NCI-H2196 treated with DMSO at 0.1 percent for 48 hours (cell line): Measurements from ENCODE around the gene CEP295NL.
A peak's percentile ranks its signal among the peaks of the same experiment; 100 is the strongest.
"Not testable (repeated sequence)": the region's sequence is repeated elsewhere in the genome, so short reads cannot be mapped to it uniquely, and the experiment has no call there.

Source experiments
- DNase-seq: peaks from one replicate; lab custom pipeline; 2025; ENCODE audit not compliant: unreplicated experiment; lab: John Stamatoyannopoulos, UW

The CEP295NL gene

GRCh38 chr17:78910497-78911284, 7.7 kb upstream of the CEP295NL start:
- no peak for DNase-seq

GRCh38 chr17:78908426-78908825, 5.4 kb upstream of the CEP295NL start:
- DNase-seq: peak; percentile 37

DNA sequence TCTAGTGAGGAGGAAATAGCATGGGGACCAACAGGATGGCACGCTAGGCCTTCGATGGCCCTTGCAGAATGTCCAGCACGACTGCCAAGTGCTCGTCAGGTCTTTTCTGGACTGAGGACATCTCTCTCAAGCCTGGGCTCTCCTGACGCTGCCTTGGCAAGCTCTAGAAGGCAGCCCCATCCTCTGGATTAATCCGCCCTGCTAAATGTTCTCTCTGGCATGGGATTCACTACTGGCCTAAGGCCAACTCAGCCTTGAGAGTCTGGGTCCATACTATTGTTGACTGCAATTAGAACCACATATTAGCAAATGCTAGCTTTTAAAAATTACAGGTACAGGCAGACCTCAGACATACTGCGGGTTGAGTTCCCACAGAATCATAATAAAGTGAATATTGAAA, 2.5 kb upstream of the CEP295NL start:
- no peak for DNase-seq

GRCh38 chr17:78905116-78905515, 2.1 kb upstream of the CEP295NL start:
- no peak for DNase-seq

GRCh38 chr17:78904371-78904770, 1.4 kb upstream of the CEP295NL start:
- no peak for DNase-seq

DNA sequence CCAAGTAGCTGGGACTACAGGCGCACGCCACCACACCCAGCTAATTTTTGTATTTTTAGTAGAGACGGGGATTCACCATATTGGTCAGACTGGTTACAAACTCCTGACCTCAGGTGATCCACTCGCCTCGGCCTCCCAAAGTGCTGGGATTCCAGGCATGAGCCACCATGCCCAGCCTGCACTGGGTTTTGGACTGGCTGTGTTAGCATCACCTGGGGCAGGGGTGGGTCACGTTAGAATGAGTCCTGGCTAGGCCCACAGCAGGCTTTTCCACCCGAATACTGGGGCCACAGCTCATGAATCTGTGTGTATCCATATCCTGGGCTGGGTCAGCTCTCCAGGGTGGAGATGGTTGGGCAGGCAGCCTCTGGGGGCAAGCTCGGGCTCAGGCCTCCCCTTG, 770 bp downstream of the CEP295NL start:
- not testable (repeated sequence) for DNase-seq

DNA sequence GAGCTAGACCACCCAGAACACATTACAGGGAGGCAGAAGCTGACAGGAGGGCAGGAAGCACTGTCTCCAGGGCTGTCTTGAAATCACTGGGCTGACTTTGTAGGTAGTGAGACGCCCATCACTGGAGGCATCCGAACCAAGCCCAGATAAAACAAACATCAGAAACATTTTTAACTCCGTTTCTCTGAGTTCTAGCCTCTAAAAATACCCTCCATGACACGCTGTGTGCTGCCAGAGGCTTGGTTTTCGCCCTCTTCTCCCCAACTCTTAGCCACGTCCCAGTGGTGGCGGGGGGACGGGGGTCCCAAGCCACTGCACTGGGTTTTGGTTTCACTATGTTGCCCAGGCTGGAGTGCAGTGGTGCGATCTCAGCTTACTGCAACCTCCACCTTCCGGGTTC, 1.2 kb downstream of the CEP295NL start:
- DNase-seq: no peak

- DNase-seq: no peak
Measured at GRCh38 chr17:78900816-78901215, 2.2 kb downstream of the CEP295NL start.

- no peak for DNase-seq
Measured at GRCh38 chr17:78899361-78900260, 3.4 kb downstream of the CEP295NL start.

DNA sequence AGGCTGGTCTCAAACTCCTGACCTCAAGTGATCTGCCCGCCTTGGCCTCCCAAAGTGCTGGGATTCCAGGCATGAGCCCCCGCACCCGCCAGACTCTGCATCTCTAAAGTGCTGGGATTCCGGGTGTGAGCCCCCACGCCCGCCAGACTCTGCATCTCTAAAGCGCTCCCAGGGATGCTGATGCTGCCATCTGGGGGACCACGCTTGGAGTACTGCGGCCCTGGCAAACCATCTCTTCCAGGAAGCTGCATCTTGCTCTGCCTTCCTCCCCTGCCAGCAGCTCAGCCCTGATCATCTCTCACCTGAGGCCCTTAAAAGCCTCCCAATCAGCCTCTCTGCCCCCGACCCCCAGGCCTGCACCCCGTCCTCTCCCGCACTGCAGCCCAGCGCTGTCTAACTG, 4.1 kb downstream of the CEP295NL start:
- no peak for DNase-seq

DNA sequence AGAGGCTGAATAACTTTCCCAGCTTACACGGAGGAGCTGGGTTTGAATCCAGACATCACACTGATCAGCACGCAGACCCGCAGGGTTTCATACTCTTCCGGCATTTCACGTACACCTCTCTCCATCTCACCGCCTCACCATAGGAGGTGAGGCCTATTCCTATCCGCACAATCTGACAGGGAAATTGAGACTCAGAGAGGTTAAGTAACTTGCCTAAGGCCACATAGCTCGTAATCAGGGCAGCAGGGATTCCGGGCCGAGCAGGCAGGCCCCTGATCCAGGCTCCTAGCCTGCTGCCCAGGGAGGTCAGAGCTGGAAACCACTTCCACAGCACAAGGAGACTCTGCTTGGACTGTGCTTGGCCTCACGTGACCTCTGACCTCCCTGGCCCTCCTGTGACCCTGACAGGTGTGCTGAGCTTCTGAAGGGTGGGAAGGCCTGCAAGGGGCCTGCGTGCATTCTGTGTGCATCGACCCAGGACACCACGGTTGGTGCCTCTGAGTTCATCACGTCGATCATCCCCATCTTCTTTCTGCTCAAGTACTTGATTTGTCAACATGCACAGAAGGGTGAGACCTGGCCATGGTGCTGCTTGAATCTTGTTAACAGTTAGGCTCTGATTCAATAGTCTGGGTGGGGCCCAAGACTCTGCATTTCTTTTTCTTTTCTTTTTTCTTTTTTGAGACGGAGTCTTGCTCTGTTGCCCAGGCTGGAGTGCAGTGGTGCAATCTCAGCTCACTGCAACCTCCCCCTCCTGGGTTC, 4.7 kb downstream of the CEP295NL start:
- DNase-seq: no peak

- DNase-seq: no peak
Measured at GRCh38 chr17:78897664-78898047, 5.3 kb downstream of the CEP295NL start.

GRCh38 chr17:78896834-78897663, 6.0 kb downstream of the CEP295NL start:
- no peak for DNase-seq

- no peak for DNase-seq
Measured at GRCh38 chr17:78896091-78896833, 6.7 kb downstream of the CEP295NL start.

GRCh38 chr17:78895322-78895721, 7.7 kb downstream of the CEP295NL start:
- no peak for DNase-seq

DNA sequence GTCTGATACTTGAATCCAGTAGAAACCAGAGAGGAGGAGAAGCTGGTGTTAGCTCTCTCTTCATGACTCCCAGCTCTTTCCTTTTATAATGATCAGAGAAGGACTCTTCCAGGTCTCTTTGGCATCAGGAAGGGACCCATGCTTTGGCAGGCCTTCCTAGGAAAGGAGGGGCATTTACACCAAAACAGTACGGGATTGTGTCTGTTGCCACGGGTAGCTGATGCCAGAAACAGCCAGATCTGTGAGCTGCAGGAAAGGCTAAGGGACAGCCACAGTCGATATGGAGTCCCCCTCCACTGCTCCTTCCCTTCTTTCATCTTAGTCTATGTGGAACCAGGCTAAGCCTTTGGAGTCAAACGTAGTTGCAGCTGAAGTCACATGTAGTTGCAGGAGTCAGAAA, 9.3 kb downstream of the CEP295NL start:
- DNase-seq: no peak

DNA sequence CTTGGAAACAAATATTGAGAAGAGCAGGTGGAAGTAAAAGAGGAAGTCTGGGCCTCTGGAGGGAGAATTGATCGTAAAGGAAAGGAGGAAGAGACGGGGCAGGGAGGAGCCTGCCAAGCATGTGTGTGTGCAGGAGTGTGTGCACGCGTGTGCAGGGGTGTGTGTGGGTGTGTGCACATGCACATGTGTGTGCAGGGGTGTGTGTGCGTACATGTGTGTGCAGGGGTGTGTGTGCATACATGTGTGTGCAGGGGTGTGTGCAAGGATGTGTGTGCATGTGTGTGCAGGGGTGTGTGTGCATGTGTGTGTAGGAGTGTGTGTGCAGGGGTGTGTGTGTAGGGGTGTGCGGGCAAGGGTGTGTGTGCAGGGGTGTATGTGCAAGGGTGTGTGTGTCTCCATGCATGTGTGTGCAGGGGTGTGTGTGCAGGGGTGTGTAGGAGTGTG, 10.0 kb downstream of the CEP295NL start:
- DNase-seq: no peak

DNA sequence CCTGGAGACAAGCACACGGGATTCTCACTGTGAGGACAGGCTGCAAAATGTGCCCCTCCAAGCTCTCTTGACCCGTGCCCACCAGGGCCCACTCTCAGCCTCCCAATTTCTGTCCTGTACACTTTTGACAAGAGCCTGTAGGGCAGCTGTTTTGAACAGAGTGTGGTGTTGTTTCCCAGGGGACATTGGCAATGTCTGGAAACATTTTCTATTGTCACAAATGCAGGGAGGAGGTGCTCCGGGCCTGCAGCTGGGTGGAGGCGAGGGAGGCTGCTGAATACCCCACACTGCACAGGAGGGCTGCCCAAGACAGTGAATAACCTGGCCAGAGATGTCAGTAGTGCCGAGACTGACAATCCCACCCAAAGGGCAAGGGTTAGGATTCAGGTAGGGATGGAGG, 10.5 kb downstream of the CEP295NL start:
- DNase-seq: no peak

- no peak for DNase-seq
Measured at GRCh38 chr17:78892062-78892456, 10.9 kb downstream of the CEP295NL start.
